ENCODE measurements around the gene RABGGTA.

RABGGTA gene

DNA sequence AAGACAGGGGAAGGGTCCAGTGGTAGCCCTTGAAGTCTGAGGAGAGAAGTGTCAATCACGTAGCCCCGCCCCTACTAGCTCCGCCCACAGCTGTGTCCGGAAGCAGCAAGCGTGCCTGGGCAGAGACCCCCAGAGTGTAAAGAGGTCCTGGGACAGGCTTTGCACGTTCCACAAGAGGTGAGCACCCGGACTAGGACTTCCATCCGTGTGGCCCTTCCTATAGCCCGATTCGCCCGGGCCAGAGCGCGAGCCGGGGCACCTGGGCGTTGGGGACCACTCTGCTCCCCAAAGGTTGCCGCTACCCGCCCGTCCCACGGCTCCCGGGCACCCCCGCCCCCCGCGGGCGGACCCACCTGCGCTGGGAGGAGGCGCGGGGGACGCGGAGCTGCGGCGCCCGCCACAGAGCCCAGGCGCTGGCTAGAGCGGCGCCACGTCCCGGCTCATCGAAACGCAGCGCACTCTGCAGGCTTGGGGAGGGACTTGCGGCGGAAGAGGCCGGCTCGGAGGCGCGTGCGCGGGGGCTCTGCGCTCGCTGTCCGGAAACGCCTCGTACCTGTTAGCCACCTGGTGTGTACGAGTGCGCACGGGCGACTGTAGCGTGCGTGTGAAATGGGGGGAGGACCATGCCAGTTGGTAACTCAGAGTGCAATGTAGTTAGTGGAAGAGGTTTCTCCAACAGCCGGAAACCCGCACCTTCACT is at the start of gene RABGGTA:
Gene RABGGTA (minus strand): TSS at position 464 of the 700 bp plus-strand sequence. CDS start 482 bp downstream, outside the sequence.
- H3K27me3 ChIP-seq (ENCODE audit: control insufficient read depth in 1 of 2, insufficient read depth in 2 of 2, low read length in 2 of 2): no peaks in the 10 kb centered on the region
- peaks cover 4 to 10% of the 10 kb centered on the region in 2 donors for H3K36me3 ChIP-seq (ENCODE audit: control insufficient read depth in 2 of 2, insufficient read depth in 2 of 2, low read length in 2 of 2)
- H3K9me3 ChIP-seq (ENCODE audit: control insufficient read depth in 2 of 2, low read length in 2 of 2): no peaks in the 10 kb centered on the region
- peaks cover 9% of the 10 kb centered on the region for H3K4me1 ChIP-seq (ENCODE audit: control insufficient read depth, insufficient read depth, low read length)
- peak within 1 kb of the TSS; percentile 96 to 97 for H3K9ac ChIP-seq (ENCODE audit: low read length in 2 of 2)
- peak within 1 kb of the TSS; percentile 94 for H3K27ac ChIP-seq (ENCODE audit: low read length)
- peak within 1 kb of the TSS; percentile 65 to 94 for H3K4me3 ChIP-seq (ENCODE audit: low read length in 2 of 2)

DNA sequence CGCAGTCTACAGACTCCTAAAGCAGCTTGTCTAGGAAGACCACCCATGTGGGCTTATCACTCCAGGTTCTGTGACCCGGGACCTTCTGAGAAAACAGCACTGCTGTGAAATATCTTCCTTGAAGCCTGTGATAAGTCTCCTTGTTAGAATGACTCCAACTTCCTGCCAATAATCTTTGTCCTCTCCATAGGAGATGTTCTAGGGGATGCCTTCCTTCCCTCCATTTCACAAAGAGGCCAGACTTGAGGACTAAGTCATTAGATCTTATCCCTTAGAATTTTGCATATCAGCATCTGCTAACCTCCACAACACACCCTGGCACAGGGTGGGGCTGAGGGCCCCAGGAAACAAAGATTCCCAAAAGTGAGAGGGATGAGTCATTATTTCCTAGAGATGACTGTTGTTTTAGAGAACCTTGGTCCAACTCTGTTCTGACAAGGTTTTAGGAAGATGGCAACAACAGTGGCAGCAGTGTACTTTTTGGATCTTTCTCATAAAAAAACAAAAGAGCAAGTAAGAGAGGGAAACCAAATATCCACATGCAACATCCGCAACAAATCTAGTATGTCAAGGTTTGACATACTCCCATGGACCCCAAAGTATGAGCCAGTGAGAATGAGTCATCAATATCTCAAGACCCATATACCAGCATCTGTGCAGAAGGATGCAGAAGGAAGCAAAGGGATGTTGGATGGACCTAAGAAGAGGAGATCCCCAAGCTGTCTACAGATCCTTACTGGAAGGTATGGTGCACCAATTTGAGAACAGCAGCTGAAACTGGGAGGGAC is 45.9 kb upstream of the RABGGTA start:
- H3K4me1 ChIP-seq (ENCODE audit: control insufficient read depth, insufficient read depth, low read length): peaks cover 11% of the 10 kb centered on the region
- no peak overlapping the region for H3K9ac ChIP-seq (ENCODE audit: low read length in 2 of 2)
- no peaks in the 10 kb centered on the region for H3K36me3 ChIP-seq (ENCODE audit: control insufficient read depth in 2 of 2, insufficient read depth in 2 of 2, low read length in 2 of 2)
- H3K4me3 ChIP-seq (ENCODE audit: low read length in 2 of 2): no peak overlapping the region
- no peaks in the 10 kb centered on the region for H3K9me3 ChIP-seq (ENCODE audit: control insufficient read depth in 2 of 2, low read length in 2 of 2)
- H3K27me3 ChIP-seq (ENCODE audit: control insufficient read depth in 1 of 2, insufficient read depth in 2 of 2, low read length in 2 of 2): peaks cover 38 to 40% of the 10 kb centered on the region in 2 donors
- H3K27ac ChIP-seq (ENCODE audit: low read length): no peak overlapping the region

- no peak overlapping the region for H3K4me3 ChIP-seq (ENCODE audit: low read length in 2 of 2)
- H3K27ac ChIP-seq (ENCODE audit: low read length): no peak overlapping the region
- H3K9me3 ChIP-seq (ENCODE audit: control insufficient read depth in 2 of 2, low read length in 2 of 2): no peaks in the 10 kb centered on the region
- H3K27me3 ChIP-seq (ENCODE audit: control insufficient read depth in 1 of 2, insufficient read depth in 2 of 2, low read length in 2 of 2): peaks cover 38% of the 10 kb centered on the region in 2 donors
- H3K4me1 ChIP-seq (ENCODE audit: control insufficient read depth, insufficient read depth, low read length): peaks cover 11% of the 10 kb centered on the region
- H3K9ac ChIP-seq (ENCODE audit: low read length in 2 of 2): no peak overlapping the region
- H3K36me3 ChIP-seq (ENCODE audit: control insufficient read depth in 2 of 2, insufficient read depth in 2 of 2, low read length in 2 of 2): no peaks in the 10 kb centered on the region
Observed at GRCh38 chr14:24316597-24316950, 45.2 kb upstream of the RABGGTA start.

GRCh38 chr14:24315807-24316596 is 44.6 kb upstream of the RABGGTA start:
- Histone ChIP-seq H3K4me1 (ENCODE audit: control insufficient read depth, insufficient read depth, low read length) (peaks cover 16% of the 10 kb centered on the region), H3K27me3 (ENCODE audit: control insufficient read depth in 1 of 2, insufficient read depth in 2 of 2, low read length in 2 of 2) (peaks cover 38% of the 10 kb centered on the region in 2 donors), H3K36me3 (ENCODE audit: control insufficient read depth in 2 of 2, insufficient read depth in 2 of 2, low read length in 2 of 2) (no peaks in the 10 kb centered on the region), H3K27ac (ENCODE audit: low read length) (no peak overlapping the region), H3K9me3 (ENCODE audit: control insufficient read depth in 2 of 2, low read length in 2 of 2) (no peaks in the 10 kb centered on the region), H3K9ac (ENCODE audit: low read length in 2 of 2) (no peak overlapping the region), H3K4me3 (ENCODE audit: low read length in 2 of 2) (no peak overlapping the region)

GRCh38 chr14:24315243-24315806 is 43.9 kb upstream of the RABGGTA start:
- H3K36me3 ChIP-seq (ENCODE audit: control insufficient read depth in 2 of 2, insufficient read depth in 2 of 2, low read length in 2 of 2): no peaks in the 10 kb centered on the region
- H3K9ac ChIP-seq (ENCODE audit: low read length in 2 of 2): no peak overlapping the region
- H3K4me1 ChIP-seq (ENCODE audit: control insufficient read depth, insufficient read depth, low read length): peaks cover 21% of the 10 kb centered on the region
- peaks cover 36 to 38% of the 10 kb centered on the region in 2 donors for H3K27me3 ChIP-seq (ENCODE audit: control insufficient read depth in 1 of 2, insufficient read depth in 2 of 2, low read length in 2 of 2)
- H3K27ac ChIP-seq (ENCODE audit: low read length): no peak overlapping the region
- no peaks in the 10 kb centered on the region for H3K9me3 ChIP-seq (ENCODE audit: control insufficient read depth in 2 of 2, low read length in 2 of 2)
- H3K4me3 ChIP-seq (ENCODE audit: low read length in 2 of 2): no peak overlapping the region

DNA sequence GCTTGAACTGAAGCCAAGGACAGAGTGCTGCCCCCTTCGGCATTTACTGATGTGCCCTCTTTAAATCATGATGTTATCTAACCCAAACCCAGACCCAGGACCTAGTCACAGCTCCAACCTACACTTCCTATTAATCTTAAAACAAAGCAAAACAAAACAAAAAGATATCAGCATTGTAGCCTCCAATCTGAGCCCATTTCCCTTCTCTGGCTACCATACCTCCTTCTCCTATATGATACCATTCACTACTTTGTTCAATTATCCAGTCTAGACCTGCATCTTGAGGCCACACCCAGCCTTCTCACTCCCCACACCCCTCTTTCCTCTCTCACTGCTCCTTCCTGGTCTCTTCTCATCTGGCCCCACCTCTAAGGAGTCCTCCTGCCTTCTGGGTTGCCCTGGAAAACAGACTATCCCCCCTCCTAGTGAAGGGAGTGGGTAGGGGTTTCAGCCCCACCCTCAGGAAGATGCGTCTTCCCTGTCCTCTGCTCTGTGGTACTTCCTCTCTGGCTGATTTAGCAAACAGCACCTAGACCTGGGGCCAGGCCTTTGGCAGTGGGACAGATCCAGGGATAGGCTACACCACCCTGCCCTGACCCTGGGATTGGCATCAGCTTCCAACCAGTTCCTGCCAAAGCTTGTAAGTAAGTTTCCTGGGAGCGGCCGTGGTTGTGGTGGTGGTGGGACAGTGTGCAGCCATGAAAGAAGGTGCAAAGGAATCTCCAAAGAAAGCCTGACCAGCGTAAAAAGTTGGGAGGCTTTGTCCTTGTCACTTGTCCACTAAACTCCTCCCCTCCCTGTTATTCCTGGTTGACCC is 43.2 kb upstream of the RABGGTA start:
- Histone ChIP-seq H3K27ac (ENCODE audit: low read length) (no peak overlapping the region), H3K4me3 (ENCODE audit: low read length in 2 of 2) (no peak overlapping the region), H3K4me1 (ENCODE audit: control insufficient read depth, insufficient read depth, low read length) (peaks cover 28% of the 10 kb centered on the region), H3K9ac (ENCODE audit: low read length in 2 of 2) (no peak overlapping the region), H3K36me3 (ENCODE audit: control insufficient read depth in 2 of 2, insufficient read depth in 2 of 2, low read length in 2 of 2) (no peaks in the 10 kb centered on the region), H3K9me3 (ENCODE audit: control insufficient read depth in 2 of 2, low read length in 2 of 2) (no peaks in the 10 kb centered on the region), H3K27me3 (ENCODE audit: control insufficient read depth in 1 of 2, insufficient read depth in 2 of 2, low read length in 2 of 2) (peaks cover 33 to 37% of the 10 kb centered on the region in 2 donors)

DNA sequence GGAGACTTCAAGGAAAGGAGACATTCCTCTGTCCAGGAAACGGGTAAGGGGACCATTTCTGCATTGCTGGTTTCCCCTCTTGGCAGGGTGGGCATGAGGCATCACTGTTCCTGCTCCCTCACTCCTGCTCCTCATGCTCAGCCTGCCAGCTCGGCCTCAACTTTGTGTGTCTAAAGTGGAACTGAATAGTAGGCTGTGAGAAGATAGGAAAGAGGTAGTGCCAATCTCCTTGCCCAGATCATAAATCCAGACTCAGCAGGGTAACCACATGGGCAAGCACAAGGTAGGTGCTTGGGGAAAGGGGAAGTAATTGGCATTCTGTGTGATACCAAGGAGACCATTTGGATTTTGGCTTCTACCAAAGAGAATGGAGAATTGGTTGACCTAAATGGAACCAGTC is 42.5 kb upstream of the RABGGTA start:
- Histone ChIP-seq H3K4me1 (ENCODE audit: control insufficient read depth, insufficient read depth, low read length) (peaks cover 31% of the 10 kb centered on the region), H3K27me3 (ENCODE audit: control insufficient read depth in 1 of 2, insufficient read depth in 2 of 2, low read length in 2 of 2) (peaks cover 26 to 31% of the 10 kb centered on the region in 2 donors), H3K9ac (ENCODE audit: low read length in 2 of 2) (no peak overlapping the region), H3K4me3 (ENCODE audit: low read length in 2 of 2) (no peak overlapping the region), H3K36me3 (ENCODE audit: control insufficient read depth in 2 of 2, insufficient read depth in 2 of 2, low read length in 2 of 2) (no peaks in the 10 kb centered on the region), H3K9me3 (ENCODE audit: control insufficient read depth in 2 of 2, low read length in 2 of 2) (no peaks in the 10 kb centered on the region), H3K27ac (ENCODE audit: low read length) (no peak overlapping the region)

- Histone ChIP-seq H3K9ac (ENCODE audit: low read length in 2 of 2) (no peak overlapping the region), H3K4me1 (ENCODE audit: control insufficient read depth, insufficient read depth, low read length) (peaks cover 34% of the 10 kb centered on the region), H3K36me3 (ENCODE audit: control insufficient read depth in 2 of 2, insufficient read depth in 2 of 2, low read length in 2 of 2) (peaks cover 0 to 2% of the 10 kb centered on the region in 2 donors), H3K9me3 (ENCODE audit: control insufficient read depth in 2 of 2, low read length in 2 of 2) (no peaks in the 10 kb centered on the region), H3K27me3 (ENCODE audit: control insufficient read depth in 1 of 2, insufficient read depth in 2 of 2, low read length in 2 of 2) (peaks cover 18 to 25% of the 10 kb centered on the region in 2 donors), H3K4me3 (ENCODE audit: low read length in 2 of 2) (no peak overlapping the region), H3K27ac (ENCODE audit: low read length) (peak overlapping the region; percentile 31)
Observed at GRCh38 chr14:24312736-24313507, 41.5 kb upstream of the RABGGTA start.

DNA sequence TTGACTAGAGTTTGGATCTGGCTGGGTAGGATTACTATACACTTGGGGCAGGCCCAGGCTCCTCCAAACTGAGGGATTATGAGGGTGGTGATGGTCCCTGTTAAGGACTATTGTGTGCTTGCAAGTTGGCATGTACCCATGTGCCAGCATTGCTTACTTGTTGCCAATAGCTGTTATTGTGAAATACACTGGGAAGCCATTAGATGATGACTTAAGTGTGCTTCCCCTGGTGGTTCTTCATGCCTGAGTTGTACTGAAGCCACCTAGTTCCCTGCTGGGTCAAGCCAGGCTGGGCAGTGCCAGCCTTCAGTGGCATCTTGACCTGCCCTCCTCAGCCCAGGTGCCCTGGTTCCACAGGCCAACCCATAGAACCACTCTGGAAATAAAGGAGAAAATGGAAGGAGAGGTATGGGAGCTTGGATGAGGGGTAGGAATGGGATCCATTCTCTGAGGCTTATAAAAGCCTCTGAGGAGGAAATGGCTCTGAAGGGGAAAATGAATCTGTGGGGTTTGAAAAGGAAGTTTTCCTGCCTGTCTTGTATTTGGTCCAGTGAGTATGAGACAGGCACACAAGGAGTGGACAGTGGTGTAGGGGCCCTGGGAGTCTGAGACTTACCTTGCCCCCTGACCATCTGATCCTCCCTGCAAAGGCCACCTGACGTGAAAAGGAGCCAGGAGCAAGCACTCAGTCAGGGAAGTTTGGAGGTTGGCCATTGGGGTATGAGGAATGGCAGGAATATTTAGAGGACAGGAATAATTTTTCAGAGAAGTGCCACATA is 40.6 kb upstream of the RABGGTA start:
- Histone ChIP-seq H3K27ac (ENCODE audit: low read length) (peak overlapping the region; percentile 58), H3K9ac (ENCODE audit: low read length in 2 of 2) (no peak overlapping the region), H3K27me3 (ENCODE audit: control insufficient read depth in 1 of 2, insufficient read depth in 2 of 2, low read length in 2 of 2) (peaks cover 10 to 18% of the 10 kb centered on the region in 2 donors), H3K4me3 (ENCODE audit: low read length in 2 of 2) (peak overlapping the region in 1 of 2 donors; percentile 79), H3K9me3 (ENCODE audit: control insufficient read depth in 2 of 2, low read length in 2 of 2) (no peaks in the 10 kb centered on the region), H3K36me3 (ENCODE audit: control insufficient read depth in 2 of 2, insufficient read depth in 2 of 2, low read length in 2 of 2) (peaks cover 0 to 4% of the 10 kb centered on the region in 2 donors), H3K4me1 (ENCODE audit: control insufficient read depth, insufficient read depth, low read length) (peaks cover 34% of the 10 kb centered on the region)
